GM12878 (cell line): ENCODE data around the gene SERPINF2. TPM values are rescaled to one million over a fixed set of nuclear protein-coding genes. Genes with fewer than 3 reads are reported as not detected.

ENCODE experiments used
- ATAC-seq: fragments of 200-7000 bp; cut with Tn5 transposase; 3 replicates; pipeline ENCODE4 v1.9.1; 2020; ENCODE audit warnings: mild to moderate bottlenecking, moderate library complexity
- BruUV-seq: library from RNA; stranded (reverse); fragments of 400-500 nt; replicated peaks from 2 replicates; lab custom pipeline; 2021; lab: Mats Ljungman, UMichigan
- CTCF ChIA-PET: fragments of 300-600 bp; sonication (Branson Sonifier 250); formaldehyde crosslinking; extraction: SDS; loops from one replicate; lab custom pipeline; 2021; ENCODE audit warnings: inconsistent platforms; lab: Yijun Ruan, JAX
- POLR2A ChIA-PET: fragments of 350-600 bp; formaldehyde crosslinking; extraction: SDS; loops from one replicate; lab custom pipeline; 2021; ENCODE audit warnings: inconsistent platforms; lab: Charles Lee
- RAD21 ChIA-PET: fragments of 300-600 bp; sonication (Branson Sonifier 250); formaldehyde crosslinking; loops from one replicate; lab custom pipeline; 2023; ENCODE audit warnings: antibody characterized with exemption; ENCODE audit not compliant: unreplicated experiment; lab: Charles Lee
- SMC1A ChIA-PET: fragments of 300-600 bp; sonication (Branson Sonifier 250); formaldehyde crosslinking; loops from one replicate; lab custom pipeline; 2023; ENCODE audit not compliant: unreplicated experiment, uncharacterized antibody; lab: Charles Lee
- DNase-seq: peaks from one replicate; pipeline ENCODE4 v3.0.0-alpha.2; 2011; ENCODE audit warnings: low read depth, low spot score
- FAIRE-seq: peaks from 3 replicates; lab custom pipeline; 2011; peaks lifted over from hg19 to GRCh38; lab: Jason Lieb, UNC
- H2AFZ ChIP-seq: 2 replicates; pipeline ENCODE4 v1.6.0; 2011; ENCODE audit warnings: low read depth, low read length, control low read depth; ENCODE audit not compliant: control insufficient read depth
- H3K27ac ChIP-seq: 2 replicates; pipeline ENCODE4 v1.5.1; 2011; ENCODE audit warnings: control low read depth; ENCODE audit not compliant: control insufficient read depth, insufficient read depth
- H3K27me3 ChIP-seq, 2 experiments: replicated peaks in 1 of 2; 2 replicates each; pipeline versions ENCODE4 v1.6.0 to v1.6.1; 2011; ENCODE audit warnings: low read length in 1 of 2; ENCODE audit not compliant: control insufficient read depth in 2 of 2, insufficient read depth in 2 of 2
- H3K36me3 ChIP-seq, 2 experiments: 2 replicates each; pipeline ENCODE4 v1.5.1; 2011; ENCODE audit warnings: low read length in 1 of 2; ENCODE audit not compliant: control insufficient read depth in 2 of 2, insufficient read depth in 2 of 2
- H3K4me1 ChIP-seq: 2 replicates; pipeline ENCODE4 v1.6.1; 2011; ENCODE audit warnings: mild to moderate bottlenecking, low read length, moderate library complexity, mixed read lengths; ENCODE audit not compliant: control insufficient read depth, insufficient read depth
- H3K4me2 ChIP-seq: 2 replicates; pipeline ENCODE4 v1.6.0; 2011; ENCODE audit warnings: control low read depth; ENCODE audit not compliant: control insufficient read depth, insufficient read depth
- H3K4me3 ChIP-seq: fragments of 200-600 bp; sonication (generic); 2 replicates; pipeline ENCODE4 v1.5.1; 2016
- H3K79me2 ChIP-seq: 2 replicates; pipeline ENCODE4 v1.6.0; 2011; ENCODE audit warnings: low read length; ENCODE audit not compliant: control insufficient read depth, insufficient read depth
- H3K9ac ChIP-seq: 2 replicates; pipeline ENCODE4 v1.8.0; 2011; ENCODE audit warnings: low read length, control low read depth, mixed read lengths; ENCODE audit not compliant: control insufficient read depth, insufficient read depth
- H3K9me3 ChIP-seq: replicated peaks from 3 replicates; pipeline ENCODE4 v1.5.1; 2011; ENCODE audit warnings: mild to moderate bottlenecking, low read length; ENCODE audit not compliant: control insufficient read depth, insufficient read depth
- H4K20me1 ChIP-seq: 2 replicates; pipeline ENCODE4 v1.6.0; 2011; ENCODE audit not compliant: control insufficient read depth, insufficient read depth
- CHD1 ChIP-seq: IDR thresholded peaks from 2 replicates; pipeline ENCODE4 v1.6.1; 2012; ENCODE audit warnings: low read depth, low read length, improper control_type of control experiment
- CUX1 ChIP-seq: IDR thresholded peaks from 2 replicates; pipeline ENCODE4 v1.6.1; 2012; ENCODE audit warnings: improper control_type of control experiment, low read depth, low read length; ENCODE audit not compliant: insufficient replicate concordance
- EGR1 ChIP-seq, 2 experiments: IDR thresholded peaks; 1 replicate in 1 of 2; 2 replicates in 1 of 2; pipeline ENCODE4 v1.6.1; 2011 to 2012; ENCODE audit warnings: low read depth in 2 of 2, low read length in 2 of 2, borderline replicate concordance in 1 of 2, mild to moderate bottlenecking in 1 of 2, moderate library complexity in 1 of 2
- NRF1 ChIP-seq: conservative IDR thresholded peaks from 2 replicates; pipeline ENCODE4 v1.6.1; 2011; ENCODE audit warnings: mild to moderate bottlenecking, low read depth, low read length, improper control_type of control experiment
- RAD51 ChIP-seq: fragments of 450-650 bp; IDR thresholded peaks from 2 replicates; pipeline ENCODE4 v1.6.1; 2016; ENCODE audit warnings: moderate library complexity, mild to moderate bottlenecking, inconsistent platforms
- YBX1 ChIP-seq: fragments of 450-650 bp; IDR thresholded peaks from 2 replicates; pipeline ENCODE4 v1.6.1; 2016; ENCODE audit warnings: antibody characterized with exemption
- WGBS: methylation state at CpG from one replicate; pipeline ENCODE4 v1.1.6; 2016; ENCODE audit warnings: low lambda C conversion rate; ENCODE audit not compliant: insufficient replicate concordance, insufficient coverage; ENCODE audit errors: missing lambda C conversion rate; 5-methylcytosine and 5-hydroxymethylcytosine counted together
- in situ Hi-C: fragments of 300-500 bp; cut with MboI; formaldehyde crosslinking; loops from 9 replicates; pipeline ENCODE4 v1.14.3; 2018; ENCODE audit warnings: mixed read lengths
- intact Hi-C: fragments of 100-400 bp; cut with micrococcal nuclease; formaldehyde crosslinking; loops from one replicate; pipeline ENCODE4 v1.14.2; 2022; ENCODE audit not compliant: unreplicated experiment
- polyA plus RNA-seq, 11 experiments: library from polyadenylated mRNA; depleted of rRNA in 4 of 11; unstranded in 6 of 11; stranded (reverse) in 5 of 11; fragments of >200 nt; fragmentation: Nextera tagmentation in 4 of 11; fragmentation: Illumina TruSeq in 1 of 11; extraction: Ambion mirVana in 4 of 11; extraction: Trizol in 1 of 11; gene quantifications; 1 replicate in 1 of 11; 2 replicates in 10 of 11; pipeline versions ENCODE4 v1.2.1 to v1.2.3, GENCODE V29; 2011 to 2016; ENCODE audit warnings: inconsistent platforms in 2 of 11, missing spikeins in 2 of 11, low read depth in 1 of 11
- total RNA-seq, 4 experiments: library from RNA; depleted of rRNA in 3 of 4; stranded (reverse); fragments of >200 nt in 3 of 4; fragmentation: Illumina TruSeq in 1 of 4; extraction: Trizol in 1 of 4; gene quantifications; 2 replicates each; pipeline versions ENCODE4 v1.2.1 to v1.2.3, GENCODE V29; 2013 to 2021

Gene SERPINF2
- total and polyA plus RNA-seq, 10 of the 15 experiments (the other 5 are each of a cell fraction or from before 2014, with no cell fraction given), result 0.04 to 0.21 (median 0.12) TPM; not detected in 6

GRCh38 chr17:1779571-1780131 is 37.0 kb downstream of the SERPINF2 start:
- POLR2A ChIA-PET, result no interaction called here
- SMC1A ChIA-PET, result interaction anchor here (0.8 kb wide), 1 partner anchor 86 kb away, joined by 3 read pairs; no protein-coding TSS in a partner anchor
- Histone ChIP-seq H3K27me3 (no peaks in the 10 kb centered on the region), H3K36me3 (peaks cover 7 to 13% of the 10 kb centered on the region in 2 experiments; a peak in 3 of 4 replicates), H3K4me3 (no peak overlapping the region), H3K79me2 (no peaks in the 10 kb centered on the region), H3K9me3 (no peaks in the 10 kb centered on the region), H2AFZ (no peak overlapping the region), H3K4me2 (no peak overlapping the region), H4K20me1 (no peaks in the 10 kb centered on the region), H3K4me1 (no peaks in the 10 kb centered on the region), H3K9ac (no peak overlapping the region), H3K27ac (no peak overlapping the region)
- ATAC-seq (no peak), FAIRE-seq (no peak), DNase-seq (no peak)
- WGBS, result 64% methylated on average over 8 of the region's 8 CpGs
- BruUV-seq, result TSS peak; percentile 34
- TF ChIP-seq NRF1 (no peak), EGR1 (IDR thresholded peaks at IDR 0.05; ENCODE audit: borderline replicate concordance in 1 of 2, low read depth in 2 of 2, low read length in 2 of 2) (no peak), YBX1 (no peak), CHD1 (no peak), RAD51 (no peak), CUX1 (no peak)
- CTCF ChIA-PET, result interaction anchor here (8.5 kb wide), 1 partner anchor 59 kb away, joined by 121 read pairs; no protein-coding TSS in a partner anchor
- in situ Hi-C loops (no loop called here), intact Hi-C loops (loop anchor here (10.0 kb wide), 1 partner anchor 115 kb away; no protein-coding TSS in a partner anchor)
- RAD21 ChIA-PET, result no interaction called here
